Activated naive CD4-positive, alpha-beta T cell treated with anti-CD3 and anti-CD28 coated beads, Interleukin-2, amount 50 U/mL, for 24 hours (primary cell): ENCODE results near the gene MPHOSPH9.

Experiments
- H3K27ac Mint-ChIP-seq: one replicate; pipeline ENCODE4 v1.8.0; 2021; ENCODE audit warnings: mild to moderate bottlenecking, mixed read lengths
- H3K27me3 Mint-ChIP-seq: one replicate; pipeline ENCODE4 v1.8.0; 2021; ENCODE audit warnings: mixed read lengths
- H3K36me3 Mint-ChIP-seq: one replicate; pipeline ENCODE4 v1.8.0; 2021; ENCODE audit warnings: mixed read lengths
- H3K4me1 Mint-ChIP-seq: one replicate; pipeline ENCODE4 v1.8.0; 2021; ENCODE audit warnings: mixed read lengths
- H3K4me3 Mint-ChIP-seq: one replicate; pipeline ENCODE4 v1.8.0; 2021; ENCODE audit warnings: mild to moderate bottlenecking, mixed read lengths
- H3K9me3 Mint-ChIP-seq: one replicate; pipeline ENCODE4 v1.8.0; 2021; ENCODE audit warnings: mixed read lengths

Gene MPHOSPH9

GRCh38 chr12:123149501-123150274, 83.3 kb downstream of the MPHOSPH9 start:
- Mint-ChIP-seq H3K27me3 (no peaks in the 10 kb centered on the region), H3K4me1 (peaks cover 60% of the 10 kb centered on the region), H3K4me3 (peak overlapping the region; percentile 86), H3K9me3 (no peaks in the 10 kb centered on the region), H3K36me3 (peaks cover 2% of the 10 kb centered on the region), H3K27ac (peak overlapping the region; percentile 92)

DNA sequence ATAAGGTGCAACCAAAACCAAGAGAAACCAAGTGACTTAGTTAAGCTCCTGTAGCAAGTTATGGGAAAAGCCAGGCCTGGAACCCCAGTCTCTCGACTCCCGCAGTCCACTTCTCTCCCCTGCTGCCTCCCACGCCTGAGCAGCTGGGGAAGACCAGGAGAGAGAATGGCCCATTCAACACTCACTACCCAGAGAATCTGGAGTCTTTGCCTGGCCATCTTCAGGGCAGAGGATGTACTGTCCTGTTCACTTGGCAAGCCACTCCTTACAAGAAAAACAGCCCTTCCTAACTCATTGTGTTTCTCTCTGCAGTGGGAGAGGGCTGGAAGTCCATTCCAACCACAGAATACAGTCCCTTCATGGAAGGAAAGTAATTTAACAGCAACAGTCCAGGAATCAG, 83.9 kb downstream of the MPHOSPH9 start:
- H3K36me3 Mint-ChIP-seq = peaks cover 2% of the 10 kb centered on the region
- H3K27me3 Mint-ChIP-seq = no peaks in the 10 kb centered on the region
- no peaks in the 10 kb centered on the region for H3K9me3 Mint-ChIP-seq
- peak overlapping the region; percentile 92 for H3K27ac Mint-ChIP-seq
- H3K4me1 Mint-ChIP-seq = peaks cover 63% of the 10 kb centered on the region
- peak overlapping the region; percentile 86 for H3K4me3 Mint-ChIP-seq

DNA sequence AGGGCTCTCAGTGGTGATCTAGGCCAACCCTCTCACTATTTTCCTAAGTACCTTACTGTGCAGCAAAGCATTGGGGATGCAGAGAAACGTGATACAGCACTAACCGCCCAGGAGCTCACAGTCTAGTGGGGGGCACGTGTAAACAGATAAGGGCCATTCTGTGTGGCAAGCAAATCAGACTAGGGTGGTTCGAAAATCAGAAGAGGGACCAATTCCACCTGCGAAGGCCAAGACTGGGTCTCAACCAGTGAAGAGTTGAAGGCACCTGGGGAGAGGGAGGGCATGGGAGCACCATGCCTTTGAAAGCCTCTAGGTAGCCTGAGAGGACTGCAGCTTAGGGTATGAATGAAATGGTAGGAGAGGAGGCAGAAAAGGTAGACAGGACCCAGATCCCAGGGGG, 84.3 kb downstream of the MPHOSPH9 start:
- Mint-ChIP-seq H3K9me3 (no peaks in the 10 kb centered on the region), H3K36me3 (peaks cover 2% of the 10 kb centered on the region), H3K4me1 (peaks cover 66% of the 10 kb centered on the region), H3K27me3 (no peaks in the 10 kb centered on the region), H3K27ac (peak overlapping the region; percentile 61), H3K4me3 (peak overlapping the region; percentile 86)

GRCh38 chr12:123148223-123148622, 84.7 kb downstream of the MPHOSPH9 start:
- Mint-ChIP-seq H3K36me3 (peaks cover 2% of the 10 kb centered on the region), H3K9me3 (no peaks in the 10 kb centered on the region), H3K27ac (peak overlapping the region; percentile 23), H3K4me3 (peak overlapping the region; percentile 86), H3K4me1 (peaks cover 65% of the 10 kb centered on the region), H3K27me3 (no peaks in the 10 kb centered on the region)

GRCh38 chr12:123145211-123145610, 87.7 kb downstream of the MPHOSPH9 start:
- H3K27ac Mint-ChIP-seq = no peak overlapping the region
- no peaks in the 10 kb centered on the region for H3K27me3 Mint-ChIP-seq
- H3K9me3 Mint-ChIP-seq = no peaks in the 10 kb centered on the region
- H3K4me3 Mint-ChIP-seq = no peak overlapping the region
- H3K4me1 Mint-ChIP-seq = peaks cover 73% of the 10 kb centered on the region
- peaks cover 2% of the 10 kb centered on the region for H3K36me3 Mint-ChIP-seq

GRCh38 chr12:123143736-123144461, 89.0 kb downstream of the MPHOSPH9 start:
- Mint-ChIP-seq H3K9me3 (no peaks in the 10 kb centered on the region), H3K4me3 (no peak overlapping the region), H3K27ac (no peak overlapping the region), H3K36me3 (peaks cover 2% of the 10 kb centered on the region), H3K4me1 (peaks cover 71% of the 10 kb centered on the region), H3K27me3 (no peaks in the 10 kb centered on the region)

DNA sequence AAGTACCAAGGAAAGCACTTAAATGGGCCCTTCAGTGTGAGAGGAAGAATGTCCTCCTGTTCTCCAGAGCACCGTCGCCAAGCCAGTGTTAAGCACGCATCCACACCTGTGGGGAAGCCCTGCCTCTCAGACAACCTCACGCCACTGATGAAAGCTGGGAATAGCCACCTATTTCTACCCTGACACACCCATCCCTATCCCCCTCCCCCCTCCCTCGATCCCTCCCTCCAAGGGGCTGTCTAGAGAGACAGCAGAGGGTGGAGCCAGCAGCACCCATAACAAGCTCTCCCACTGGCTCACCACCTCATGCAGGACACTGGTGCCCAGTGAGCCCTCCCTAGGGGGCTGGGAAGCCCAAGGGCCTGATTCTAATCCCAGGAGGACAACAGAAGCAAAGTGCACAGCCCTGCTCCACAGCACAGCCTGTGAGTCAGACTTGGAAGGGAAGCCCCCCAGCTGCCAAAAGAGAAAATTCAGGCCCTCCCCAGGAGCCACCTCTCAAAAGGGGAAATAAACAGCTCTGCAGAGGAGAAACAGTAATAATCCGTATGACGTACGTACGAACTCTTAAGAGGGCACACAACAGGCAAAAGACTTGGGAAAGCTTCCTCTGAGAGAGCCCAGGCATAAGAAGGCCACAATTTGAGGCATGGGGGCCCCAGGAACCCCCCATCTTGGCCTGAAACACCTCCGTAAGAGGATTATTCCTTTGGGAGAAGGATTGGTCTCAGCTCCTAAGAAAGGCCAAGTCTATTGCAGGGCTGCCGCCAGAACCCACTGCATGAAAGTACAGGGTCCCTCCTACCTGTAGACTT, 89.8 kb downstream of the MPHOSPH9 start:
- no peaks in the 10 kb centered on the region for H3K27me3 Mint-ChIP-seq
- H3K4me1 Mint-ChIP-seq = peaks cover 67% of the 10 kb centered on the region
- no peak overlapping the region for H3K27ac Mint-ChIP-seq
- H3K9me3 Mint-ChIP-seq = no peaks in the 10 kb centered on the region
- H3K4me3 Mint-ChIP-seq = no peak overlapping the region
- H3K36me3 Mint-ChIP-seq = peaks cover 2% of the 10 kb centered on the region

- H3K36me3 Mint-ChIP-seq = peaks cover 2% of the 10 kb centered on the region
- no peak overlapping the region for H3K27ac Mint-ChIP-seq
- H3K27me3 Mint-ChIP-seq = no peaks in the 10 kb centered on the region
- H3K9me3 Mint-ChIP-seq = no peaks in the 10 kb centered on the region
- peaks cover 67% of the 10 kb centered on the region for H3K4me1 Mint-ChIP-seq
- no peak overlapping the region for H3K4me3 Mint-ChIP-seq
Observed at GRCh38 chr12:123142518-123142840, 90.5 kb downstream of the MPHOSPH9 start.

GRCh38 chr12:123141615-123142517, 91.1 kb downstream of the MPHOSPH9 start:
- H3K27me3 Mint-ChIP-seq = no peaks in the 10 kb centered on the region
- H3K27ac Mint-ChIP-seq = no peak overlapping the region
- peaks cover 62% of the 10 kb centered on the region for H3K4me1 Mint-ChIP-seq

DNA sequence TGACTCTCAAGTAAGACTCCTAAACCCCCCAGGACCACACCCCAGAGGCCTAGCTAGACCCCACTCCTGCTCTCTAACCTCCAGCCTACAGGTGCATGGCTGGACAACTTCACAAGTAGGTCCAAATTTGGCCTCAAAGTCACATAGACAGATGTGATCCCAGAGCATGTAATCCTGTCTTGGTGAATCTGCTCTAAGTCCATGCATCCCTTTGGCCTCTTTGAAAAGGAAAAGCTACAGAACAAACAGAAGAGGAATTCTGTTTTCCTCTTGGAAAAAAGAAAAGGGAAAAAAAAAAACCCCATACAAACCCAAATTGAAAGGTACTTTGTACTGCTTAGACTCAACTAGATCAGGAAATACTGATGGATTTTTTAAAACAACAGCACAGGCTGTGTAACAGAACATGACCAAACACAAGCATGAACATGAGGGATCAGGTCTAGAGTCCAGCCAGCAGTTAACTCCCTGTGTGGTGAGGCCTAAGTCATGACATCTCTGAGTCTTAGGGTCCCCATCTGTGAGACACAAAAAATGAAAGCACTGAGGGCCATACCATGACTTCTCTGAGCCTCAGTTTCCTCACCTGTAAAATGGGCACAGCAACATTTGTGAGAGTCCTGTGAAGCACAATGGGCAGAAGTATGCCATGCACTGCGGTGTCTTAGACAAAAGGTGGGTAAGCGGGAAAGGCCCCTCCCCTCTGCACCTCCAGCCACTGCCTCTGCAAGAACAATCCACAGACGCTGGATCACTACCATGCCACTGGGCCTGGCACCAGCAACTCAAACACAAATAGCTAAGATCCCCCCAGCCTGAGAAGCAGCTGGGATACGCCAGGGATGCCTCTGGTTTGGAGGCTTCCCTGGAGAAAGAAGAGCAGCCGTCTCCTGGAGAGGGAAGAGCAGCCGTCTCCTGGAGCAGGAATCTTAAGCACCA, 92.0 kb downstream of the MPHOSPH9 start:
- Mint-ChIP-seq H3K36me3 (peaks cover 4% of the 10 kb centered on the region), H3K4me1 (peaks cover 59% of the 10 kb centered on the region)

More at GRCh38 chr12:123141615-123142517, 91.1 kb downstream of the MPHOSPH9 start:
- Mint-ChIP-seq H3K9me3 (no peaks in the 10 kb centered on the region), H3K36me3 (peaks cover 2% of the 10 kb centered on the region), H3K4me3 (no peak overlapping the region)

DNA sequence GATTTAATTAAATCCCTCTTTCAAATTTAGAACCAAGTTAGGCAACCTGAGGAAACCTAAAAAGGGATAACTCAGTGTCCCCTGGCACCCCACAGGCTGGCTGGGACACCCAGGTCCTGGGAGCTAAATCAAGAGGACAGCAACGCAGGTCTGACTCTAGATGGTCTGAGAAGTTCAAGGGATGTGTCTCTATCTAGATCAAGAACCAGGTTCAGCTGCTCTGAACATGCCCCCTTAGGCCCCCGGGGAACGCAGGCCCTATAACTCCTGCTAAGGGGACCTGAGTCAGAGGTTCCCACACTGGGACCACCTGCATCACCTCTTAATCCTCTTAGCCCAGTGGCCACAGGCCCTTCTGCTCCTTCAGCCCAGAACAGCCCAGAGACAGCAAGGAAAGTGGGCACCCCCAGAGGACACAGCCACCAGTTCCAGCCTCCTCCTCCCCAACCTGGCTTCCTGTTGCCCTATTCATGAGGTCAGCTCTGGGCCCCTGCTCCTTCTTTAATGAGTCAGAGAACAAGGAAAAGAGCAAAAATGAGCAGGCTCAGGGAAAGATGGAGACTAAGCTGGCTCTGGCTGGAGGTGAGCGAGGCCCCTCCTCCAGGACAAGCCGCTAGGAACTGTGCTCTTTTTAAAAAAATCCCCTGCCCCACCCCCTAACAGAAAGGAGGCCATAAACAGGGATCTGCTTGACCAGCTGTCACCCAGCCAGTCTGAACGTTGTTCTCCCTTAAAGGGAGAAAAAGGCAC, 92.8 kb downstream of the MPHOSPH9 start:
- Mint-ChIP-seq H3K36me3 (peaks cover 2% of the 10 kb centered on the region), H3K4me3 (no peak overlapping the region), H3K9me3 (no peaks in the 10 kb centered on the region), H3K27me3 (no peaks in the 10 kb centered on the region), H3K4me1 (peaks cover 56% of the 10 kb centered on the region), H3K27ac (peak overlapping the region; percentile 47)

More for the DNA sequence above, 92.0 kb downstream of the MPHOSPH9 start:
- no peak overlapping the region for H3K27ac Mint-ChIP-seq
- no peak overlapping the region for H3K4me3 Mint-ChIP-seq
- no peaks in the 10 kb centered on the region for H3K9me3 Mint-ChIP-seq
- no peaks in the 10 kb centered on the region for H3K27me3 Mint-ChIP-seq

DNA sequence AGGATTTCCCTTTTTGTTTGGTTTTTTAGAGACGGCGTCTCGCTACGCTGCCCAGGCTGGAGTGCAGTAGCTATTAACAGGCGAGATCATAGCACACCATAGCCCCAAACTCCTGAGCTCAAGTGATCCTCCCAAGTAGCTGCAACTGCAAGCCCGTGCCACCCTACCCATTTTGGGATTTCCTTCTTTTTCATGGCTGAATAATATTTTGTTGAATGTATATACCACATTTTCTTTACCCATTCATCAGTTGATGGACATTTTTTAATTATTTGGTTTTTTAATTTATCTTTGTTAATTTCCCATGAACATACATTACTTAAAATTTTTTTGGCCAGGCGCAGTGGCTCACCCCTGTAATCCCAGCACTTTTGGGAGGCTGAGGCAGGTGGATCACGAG, 97.3 kb downstream of the MPHOSPH9 start:
- Mint-ChIP-seq H3K27ac (no peak overlapping the region), H3K36me3 (peaks cover 2% of the 10 kb centered on the region), H3K4me3 (no peak overlapping the region), H3K9me3 (no peaks in the 10 kb centered on the region), H3K27me3 (no peaks in the 10 kb centered on the region), H3K4me1 (peaks cover 63% of the 10 kb centered on the region)

DNA sequence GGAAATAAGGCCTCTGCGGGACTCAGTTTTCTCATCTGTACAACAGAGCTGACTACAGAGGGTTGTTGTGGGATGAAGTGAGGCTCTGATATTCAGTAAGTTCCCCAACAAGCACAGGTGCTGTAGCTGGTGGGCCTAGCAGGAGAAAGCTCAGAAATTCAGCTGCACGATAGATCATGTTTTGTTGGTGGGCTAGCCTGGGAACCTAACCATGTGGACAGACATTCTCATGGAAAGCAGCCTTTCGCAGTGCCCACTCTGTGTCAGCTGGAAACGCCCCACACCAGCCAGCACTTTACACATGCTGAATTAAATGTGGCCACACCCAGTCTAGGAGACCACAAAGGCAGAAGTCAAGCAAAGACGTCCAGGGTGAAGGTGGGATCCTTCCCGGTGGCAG, 98.1 kb downstream of the MPHOSPH9 start:
- no peaks in the 10 kb centered on the region for H3K27me3 Mint-ChIP-seq
- peaks cover 2% of the 10 kb centered on the region for H3K36me3 Mint-ChIP-seq
- H3K4me1 Mint-ChIP-seq = peaks cover 63% of the 10 kb centered on the region
- no peak overlapping the region for H3K27ac Mint-ChIP-seq
- H3K4me3 Mint-ChIP-seq = no peak overlapping the region
- no peaks in the 10 kb centered on the region for H3K9me3 Mint-ChIP-seq
